Psoas muscle (tissue), 8 donors: ENCODE results near the gene TENM3. TPM values are rescaled to one million over a fixed set of nuclear protein-coding genes. Genes with fewer than 3 reads are reported as not detected.

Experiments
- ATAC-seq, 4 donors: fragments of 200-7000 bp; cut with Tn5 transposase; one replicate each; pipeline ENCODE4 v1.9.1; 2020; ENCODE audit warnings: moderate library complexity in 3 of 4, mild to moderate bottlenecking in 2 of 4
- DNase-seq, 2 donors: peaks; one replicate each; pipeline ENCODE4 v3.0.0-alpha.2; 2020
- H3K27ac ChIP-seq: fragments of 200-600 bp; one replicate; pipeline ENCODE4 v1.8.0; 2022
- H3K27me3 ChIP-seq, 3 donors: fragments of 200-600 bp in 1 of 3; one replicate each; pipeline versions ENCODE4 v1.6.1 to v1.8.0; 2013 to 2022; ENCODE audit warnings: low read length in 2 of 3, mild to moderate bottlenecking in 2 of 3, moderate library complexity in 1 of 3; ENCODE audit not compliant: insufficient read depth in 3 of 3
- H3K36me3 ChIP-seq, 2 donors: fragments of 200-600 bp in 1 of 2; one replicate each; pipeline versions ENCODE4 v1.6.1 to v1.8.0; 2013 to 2022; ENCODE audit warnings: low read depth in 1 of 2, mild to moderate bottlenecking in 1 of 2, moderate library complexity in 1 of 2; ENCODE audit not compliant: insufficient read depth in 1 of 2
- H3K4me1 ChIP-seq: fragments of 200-600 bp; one replicate; pipeline ENCODE4 v1.8.0; 2022
- H3K4me3 ChIP-seq: fragments of 200-600 bp; one replicate; pipeline ENCODE4 v1.8.0; 2022; ENCODE audit warnings: mild to moderate bottlenecking
- H3K9me3 ChIP-seq: fragments of 200-600 bp; one replicate; pipeline ENCODE4 v1.8.0; 2022
- CTCF ChIP-seq: fragments of 200-600 bp; IDR thresholded peaks from one replicate; pipeline ENCODE4 v1.8.0; 2022; ENCODE audit warnings: antibody characterized with exemption
- WGBS, 3 donors: extraction: QIAGEN DNeasy Blood & Tissue Kit; methylation state at CpG; one replicate each; pipeline versions ENCODE4 v1.1.6 to v1.1.7; 2013; 5-methylcytosine and 5-hydroxymethylcytosine counted together
- intact Hi-C, 2 donors: fragments of 100-400 bp; cut with DNase I; formaldehyde crosslinking; loops; one replicate each; pipeline versions ENCODE4 v1.11.0 to v1.14.2; 2022
- polyA plus RNA-seq, 3 donors: library from polyadenylated mRNA; stranded (reverse); fragments of 200-250 nt; gene quantifications; one replicate each; pipeline ENCODE4 v1.2.3, GENCODE V29; 2013
- total RNA-seq, 4 donors: library from RNA; stranded (reverse); fragmentation: NEBNext Ultra II Directional in 2 of 4; extraction: Animal tissue kit (Norgen Biotek cat#: 25700) in 2 of 4; gene quantifications; one replicate each; pipeline versions ENCODE4 v1.2.1 to v1.2.4, GENCODE V29; 2021 to 2023
- donor health status: healthy with polysubstance abuse.
- donor health status: DM: no; HTN: no; CAD: no; lungs with moderate emphysema.
- donor health status: Bipolar disorder and iron deficiency.
- donor health status: healthy.
- donor health status: DM: yes; HTN: yes; CAD: no.
- donor health status: DM: no; HTN: no; CAD: no.
- donor health status: DM: no; HTN: no; CAD: no.
- donor health status: DM: yes; HTN: yes; CAD: no.

Gene TENM3
- total and polyA plus RNA-seq, 7 donors = 0.48 to 11.6 (median 5.3) TPM

GRCh38 chr4:182411391-182411790 lies 168.2 kb downstream of the TENM3 start:
- Histone ChIP-seq H3K27ac (no peak overlapping the region), H3K4me1 (no peaks in the 10 kb centered on the region), H3K4me3 (no peak overlapping the region), H3K36me3 (no peaks in the 10 kb centered on the region), H3K27me3 (no peaks in the 10 kb centered on the region), H3K9me3 (peaks cover 11% of the 10 kb centered on the region)
- DNase-seq = no peak
- WGBS, 3 donors = 90% methylated on average over 3 of the region's 3 CpGs
- TF ChIP-seq CTCF = no peak
- no peak for ATAC-seq
- intact Hi-C loops = no loop called here

GRCh38 chr4:182413550-182413949 lies 170.3 kb downstream of the TENM3 start:
- no peak for TF ChIP-seq CTCF
- no peaks in the 10 kb centered on the region for H3K4me1 ChIP-seq
- no peaks in the 10 kb centered on the region for H3K36me3 ChIP-seq
- no peak overlapping the region for H3K4me3 ChIP-seq
- no peaks in the 10 kb centered on the region for H3K27me3 ChIP-seq
- no peak overlapping the region for H3K27ac ChIP-seq
- WGBS, 3 donors = 84 to 96% (median 91%) methylated on average over 1 of the region's 1 CpG
- DNase-seq (no peak), ATAC-seq (no peak)
- peaks cover 11% of the 10 kb centered on the region for H3K9me3 ChIP-seq
- intact Hi-C loops = no loop called here

DNA sequence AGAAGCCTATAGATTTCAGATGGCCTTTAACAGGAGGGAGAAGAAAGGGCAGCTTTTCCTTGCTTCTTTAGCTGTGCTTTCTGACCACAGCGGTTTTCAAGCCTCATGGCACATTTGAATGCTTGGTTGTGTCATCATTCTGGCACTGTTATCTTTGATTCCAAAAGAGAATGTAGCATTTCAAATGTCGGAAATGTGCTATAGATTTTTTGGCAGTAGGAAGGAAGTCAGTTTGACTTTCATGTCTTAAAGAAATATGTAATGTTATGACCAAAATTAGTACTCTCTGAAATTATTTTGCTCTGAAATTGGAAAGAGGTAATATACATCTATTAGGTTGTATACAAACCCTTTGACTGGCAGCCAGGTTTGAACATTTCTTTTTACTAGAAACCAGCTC lies 171.9 kb downstream of the TENM3 start:
- 32 to 61% (median 48%) methylated on average over 2 of the region's 2 CpGs for WGBS, 3 donors
- Histone ChIP-seq H3K36me3 (no peaks in the 10 kb centered on the region), H3K27me3 (no peaks in the 10 kb centered on the region), H3K9me3 (peaks cover 11% of the 10 kb centered on the region), H3K27ac (no peak overlapping the region), H3K4me3 (no peak overlapping the region), H3K4me1 (no peaks in the 10 kb centered on the region)
- intact Hi-C loops = no loop called here
- DNase-seq (no peak), ATAC-seq (no peak)
- TF ChIP-seq CTCF = no peak

GRCh38 chr4:182416067-182416466 lies 172.9 kb downstream of the TENM3 start:
- H3K9me3 ChIP-seq = peaks cover 11% of the 10 kb centered on the region
- ATAC-seq (no peak), DNase-seq (no peak)
- TF ChIP-seq CTCF = no peak
- WGBS, 3 donors = 71 to 78% (median 73%) methylated on average over 1 of the region's 1 CpG
- no peak overlapping the region for H3K27ac ChIP-seq
- H3K27me3 ChIP-seq = no peaks in the 10 kb centered on the region
- intact Hi-C loops = no loop called here
- H3K4me1 ChIP-seq = no peaks in the 10 kb centered on the region
- no peaks in the 10 kb centered on the region for H3K36me3 ChIP-seq
- H3K4me3 ChIP-seq = no peak overlapping the region

DNA sequence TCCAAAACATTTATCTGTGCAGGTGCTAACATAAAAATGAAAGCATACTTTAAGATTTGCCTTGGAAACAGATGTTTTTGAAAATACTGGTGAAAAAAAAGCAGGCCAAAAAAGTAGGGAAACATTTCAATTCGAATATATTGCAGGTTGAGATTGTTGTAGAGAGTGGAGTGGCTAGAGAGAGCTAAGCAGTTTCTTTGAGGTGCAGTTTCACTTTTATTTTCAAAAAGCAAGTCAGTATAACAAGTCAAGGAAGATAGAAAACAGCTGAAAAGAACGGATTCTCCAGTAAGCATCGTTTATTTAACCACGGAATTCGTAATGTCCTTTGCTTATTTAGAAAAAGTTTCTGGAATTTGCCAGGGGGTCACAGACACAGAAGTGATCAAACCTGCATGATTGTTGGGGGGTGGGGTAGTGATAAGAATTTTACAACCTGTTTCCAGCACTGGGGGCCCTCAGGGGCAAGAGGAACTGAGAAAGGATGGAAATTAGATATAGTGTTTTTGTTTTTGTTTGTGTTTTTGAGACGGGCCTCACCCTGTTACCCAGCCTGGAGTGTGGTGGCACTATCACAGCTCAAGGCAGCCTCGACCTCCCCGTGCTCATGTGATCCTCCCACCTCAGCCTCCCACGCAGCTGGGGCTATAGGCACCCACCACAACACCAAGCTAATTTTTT lies 175.0 kb downstream of the TENM3 start:
- ATAC-seq (no peak), DNase-seq (no peak)
- TF ChIP-seq CTCF = no peak
- Histone ChIP-seq H3K4me3 (no peak overlapping the region), H3K27me3 (no peaks in the 10 kb centered on the region), H3K4me1 (no peaks in the 10 kb centered on the region), H3K9me3 (peaks cover 7% of the 10 kb centered on the region), H3K27ac (no peak overlapping the region), H3K36me3 (no peaks in the 10 kb centered on the region)
- intact Hi-C loops = no loop called here
- 76 to 80% (median 77%) methylated on average over 9 of the region's 9 CpGs for WGBS, 3 donors
